T-helper 17 cell (primary cell): Measurements from ENCODE around the gene CAMK2A. TPM values are rescaled to one million over a fixed set of nuclear protein-coding genes. Genes with fewer than 3 reads are reported as not detected.

Experiments
- ATAC-seq: fragments of 150-1000 bp; cut with Tn5 transposase; 2 replicates; pipeline ENCODE4 v1.10.0; 2021; ENCODE audit warnings: mild to moderate bottlenecking, moderate library complexity
- DNase-seq, 3 donors: peaks; one replicate each; pipeline versions ENCODE4 v3.0.0 to v3.0.0-alpha.2; 2020 to 2021
- H3K9me3 ChIP-seq: one replicate; pipeline ENCODE4 v1.7.0; 2013; ENCODE audit warnings: low read length, mild to moderate bottlenecking; ENCODE audit not compliant: control insufficient read depth, poor library complexity, severe bottlenecking
- H3K27ac Mint-ChIP-seq: one replicate; pipeline ENCODE4 v1.8.0; 2022; ENCODE audit warnings: mild to moderate bottlenecking, moderate library complexity, mixed read lengths
- H3K27me3 Mint-ChIP-seq: one replicate; pipeline ENCODE4 v1.8.0; 2022; ENCODE audit warnings: mixed read lengths
- H3K36me3 Mint-ChIP-seq: one replicate; pipeline ENCODE4 v1.8.0; 2022; ENCODE audit warnings: low read depth, mixed read lengths
- H3K4me1 Mint-ChIP-seq: one replicate; pipeline ENCODE4 v1.8.0; 2022; ENCODE audit warnings: mild to moderate bottlenecking, mixed read lengths
- H3K4me3 Mint-ChIP-seq: one replicate; pipeline ENCODE4 v1.8.0; 2022; ENCODE audit warnings: mild to moderate bottlenecking, moderate library complexity, mixed read lengths
- total RNA-seq, 4 donors: library from RNA in 2 of 4; stranded (reverse) in 2 of 4; gene quantifications; one replicate each; pipeline ENCODE4 v1.2.3 and lab custom pipeline; 2022 to 2026

The CAMK2A gene
- total RNA-seq, 2 donors from 2014 or later: not detected

GRCh38 chr5:150293091-150293941, 3.7 kb upstream of the CAMK2A start:
- H3K36me3 Mint-ChIP-seq: peaks cover 2% of the 10 kb centered on the region
- peaks cover 42% of the 10 kb centered on the region for H3K27me3 Mint-ChIP-seq
- H3K9me3 ChIP-seq: no peaks in the 10 kb centered on the region
- H3K4me1 Mint-ChIP-seq: peaks cover 9% of the 10 kb centered on the region
- no peak overlapping the region for H3K27ac Mint-ChIP-seq
- DNase-seq: no peak
- ATAC-seq: no peak
- no peak overlapping the region for H3K4me3 Mint-ChIP-seq

GRCh38 chr5:150291388-150292385, 2.1 kb upstream of the CAMK2A start:
- H3K27me3 Mint-ChIP-seq: peaks cover 40% of the 10 kb centered on the region
- peaks cover 2% of the 10 kb centered on the region for H3K36me3 Mint-ChIP-seq
- H3K4me3 Mint-ChIP-seq: no peak overlapping the region
- no peaks in the 10 kb centered on the region for H3K9me3 ChIP-seq
- DNase-seq: no peak
- H3K4me1 Mint-ChIP-seq: peaks cover 13% of the 10 kb centered on the region
- no peak overlapping the region for H3K27ac Mint-ChIP-seq
- no peak for ATAC-seq

- DNase-seq: no peak
- H3K4me3 Mint-ChIP-seq: no peak overlapping the region
- peaks cover 34% of the 10 kb centered on the region for H3K27me3 Mint-ChIP-seq
- H3K9me3 ChIP-seq: no peaks in the 10 kb centered on the region
- no peak for ATAC-seq
- no peak overlapping the region for H3K27ac Mint-ChIP-seq
- H3K36me3 Mint-ChIP-seq: peaks cover 2% of the 10 kb centered on the region
- peaks cover 11% of the 10 kb centered on the region for H3K4me1 Mint-ChIP-seq
Observed at GRCh38 chr5:150288791-150289190, 782 bp downstream of the CAMK2A start.

GRCh38 chr5:150288361-150288760, 1.2 kb downstream of the CAMK2A start:
- Mint-ChIP-seq H3K4me3 (no peak overlapping the region), H3K4me1 (peaks cover 11% of the 10 kb centered on the region), H3K27me3 (peaks cover 35% of the 10 kb centered on the region), H3K27ac (no peak overlapping the region), H3K36me3 (peaks cover 2% of the 10 kb centered on the region)
- no peaks in the 10 kb centered on the region for H3K9me3 ChIP-seq
- no peak for DNase-seq
- ATAC-seq: no peak

GRCh38 chr5:150286820-150287219, 2.8 kb downstream of the CAMK2A start:
- peaks cover 2% of the 10 kb centered on the region for H3K36me3 Mint-ChIP-seq
- H3K27me3 Mint-ChIP-seq: peaks cover 32% of the 10 kb centered on the region
- DNase-seq (no peak), ATAC-seq (peak; percentile 48)
- no peaks in the 10 kb centered on the region for H3K9me3 ChIP-seq
- peaks cover 13% of the 10 kb centered on the region for H3K4me1 Mint-ChIP-seq
- no peak overlapping the region for H3K27ac Mint-ChIP-seq
- no peak overlapping the region for H3K4me3 Mint-ChIP-seq

GRCh38 chr5:150285114-150285513, 4.5 kb downstream of the CAMK2A start:
- Mint-ChIP-seq H3K4me3 (no peak overlapping the region), H3K27me3 (peaks cover 41% of the 10 kb centered on the region), H3K4me1 (peaks cover 16% of the 10 kb centered on the region), H3K36me3 (no peaks in the 10 kb centered on the region), H3K27ac (no peak overlapping the region)
- no peak for DNase-seq
- no peaks in the 10 kb centered on the region for H3K9me3 ChIP-seq
- no peak for ATAC-seq

GRCh38 chr5:150284311-150284710, 5.3 kb downstream of the CAMK2A start:
- Mint-ChIP-seq H3K4me3 (no peak overlapping the region), H3K36me3 (no peaks in the 10 kb centered on the region), H3K4me1 (peaks cover 15% of the 10 kb centered on the region), H3K27ac (no peak overlapping the region), H3K27me3 (peaks cover 34% of the 10 kb centered on the region)
- DNase-seq: no peak
- no peaks in the 10 kb centered on the region for H3K9me3 ChIP-seq
- no peak for ATAC-seq

GRCh38 chr5:150283904-150284303, 5.7 kb downstream of the CAMK2A start:
- ATAC-seq: no peak
- H3K27ac Mint-ChIP-seq: no peak overlapping the region
- H3K4me1 Mint-ChIP-seq: peaks cover 15% of the 10 kb centered on the region

GRCh38 chr5:150281987-150282386, 7.6 kb downstream of the CAMK2A start:
- H3K9me3 ChIP-seq: no peaks in the 10 kb centered on the region
- ATAC-seq (no peak), DNase-seq (no peak)
- Mint-ChIP-seq H3K27ac (no peak overlapping the region), H3K4me3 (peak overlapping the region; percentile 49), H3K4me1 (peaks cover 8% of the 10 kb centered on the region), H3K27me3 (peaks cover 39% of the 10 kb centered on the region), H3K36me3 (no peaks in the 10 kb centered on the region)

More at GRCh38 chr5:150283904-150284303, 5.7 kb downstream of the CAMK2A start:
- Mint-ChIP-seq H3K36me3 (no peaks in the 10 kb centered on the region), H3K27me3 (peaks cover 34% of the 10 kb centered on the region), H3K4me3 (no peak overlapping the region)
- H3K9me3 ChIP-seq: no peaks in the 10 kb centered on the region
- no peak for DNase-seq

- peaks cover 10% of the 10 kb centered on the region for H3K4me1 Mint-ChIP-seq
- ATAC-seq (no peak), DNase-seq (no peak)
- H3K36me3 Mint-ChIP-seq: no peaks in the 10 kb centered on the region
- H3K4me3 Mint-ChIP-seq: no peak overlapping the region
- no peaks in the 10 kb centered on the region for H3K9me3 ChIP-seq
- no peak overlapping the region for H3K27ac Mint-ChIP-seq
- H3K27me3 Mint-ChIP-seq: peaks cover 47% of the 10 kb centered on the region
Observed at GRCh38 chr5:150279330-150280020, 10.1 kb downstream of the CAMK2A start.

GRCh38 chr5:150278916-150279315, 10.7 kb downstream of the CAMK2A start:
- no peaks in the 10 kb centered on the region for H3K9me3 ChIP-seq
- Mint-ChIP-seq H3K27me3 (peaks cover 47% of the 10 kb centered on the region), H3K4me3 (no peak overlapping the region), H3K27ac (no peak overlapping the region), H3K4me1 (peaks cover 10% of the 10 kb centered on the region), H3K36me3 (no peaks in the 10 kb centered on the region)
- DNase-seq: no peak
- ATAC-seq: no peak

GRCh38 chr5:150278046-150278730, 11.4 kb downstream of the CAMK2A start:
- H3K36me3 Mint-ChIP-seq: no peaks in the 10 kb centered on the region
- DNase-seq (no peak), ATAC-seq (no peak)
- peaks cover 41% of the 10 kb centered on the region for H3K27me3 Mint-ChIP-seq
- H3K27ac Mint-ChIP-seq: no peak overlapping the region
- H3K4me3 Mint-ChIP-seq: no peak overlapping the region
- H3K9me3 ChIP-seq: no peaks in the 10 kb centered on the region
- peaks cover 10% of the 10 kb centered on the region for H3K4me1 Mint-ChIP-seq
